ENCODE measurements around the gene KLHL28. TPM values are rescaled to one million over a fixed set of nuclear protein-coding genes. Genes with fewer than 3 reads are reported as not detected.

KLHL28 gene
- total RNA-seq, 1 donor = 14.2 TPM

GRCh38 chr14:44940211-44940610 is 21.5 kb downstream of the KLHL28 start:
- no peak overlapping the region for H3K4me3 ChIP-seq (ENCODE audit: low read depth, low read length)
- TF ChIP-seq, protein P1, sequence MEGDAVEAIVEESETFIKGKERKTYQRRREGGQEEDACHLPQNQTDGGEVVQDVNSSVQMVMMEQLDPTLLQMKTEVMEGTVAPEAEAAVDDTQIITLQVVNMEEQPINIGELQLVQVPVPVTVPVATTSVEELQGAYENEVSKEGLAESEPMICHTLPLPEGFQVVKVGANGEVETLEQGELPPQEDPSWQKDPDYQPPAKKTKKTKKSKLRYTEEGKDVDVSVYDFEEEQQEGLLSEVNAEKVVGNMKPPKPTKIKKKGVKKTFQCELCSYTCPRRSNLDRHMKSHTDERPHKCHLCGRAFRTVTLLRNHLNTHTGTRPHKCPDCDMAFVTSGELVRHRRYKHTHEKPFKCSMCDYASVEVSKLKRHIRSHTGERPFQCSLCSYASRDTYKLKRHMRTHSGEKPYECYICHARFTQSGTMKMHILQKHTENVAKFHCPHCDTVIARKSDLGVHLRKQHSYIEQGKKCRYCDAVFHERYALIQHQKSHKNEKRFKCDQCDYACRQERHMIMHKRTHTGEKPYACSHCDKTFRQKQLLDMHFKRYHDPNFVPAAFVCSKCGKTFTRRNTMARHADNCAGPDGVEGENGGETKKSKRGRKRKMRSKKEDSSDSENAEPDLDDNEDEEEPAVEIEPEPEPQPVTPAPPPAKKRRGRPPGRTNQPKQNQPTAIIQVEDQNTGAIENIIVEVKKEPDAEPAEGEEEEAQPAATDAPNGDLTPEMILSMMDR (IDR thresholded peaks at IDR 0.05; ENCODE audit: insufficient read depth, low read length) = no peak
- DNase-seq (ENCODE audit: low read depth) = no peak

GRCh38 chr14:44937547-44937946 is 24.2 kb downstream of the KLHL28 start:
- no peak for DNase-seq (ENCODE audit: low read depth)
- TF ChIP-seq, protein P1 (IDR thresholded peaks at IDR 0.05; ENCODE audit: insufficient read depth, low read length) = no peak
- H3K4me3 ChIP-seq (ENCODE audit: low read depth, low read length) = no peak overlapping the region

GRCh38 chr14:44935155-44935554 is 26.6 kb downstream of the KLHL28 start:
- TF ChIP-seq, protein P1 (IDR thresholded peaks at IDR 0.05; ENCODE audit: insufficient read depth, low read length) = no peak
- no peak for DNase-seq (ENCODE audit: low read depth)

DNA sequence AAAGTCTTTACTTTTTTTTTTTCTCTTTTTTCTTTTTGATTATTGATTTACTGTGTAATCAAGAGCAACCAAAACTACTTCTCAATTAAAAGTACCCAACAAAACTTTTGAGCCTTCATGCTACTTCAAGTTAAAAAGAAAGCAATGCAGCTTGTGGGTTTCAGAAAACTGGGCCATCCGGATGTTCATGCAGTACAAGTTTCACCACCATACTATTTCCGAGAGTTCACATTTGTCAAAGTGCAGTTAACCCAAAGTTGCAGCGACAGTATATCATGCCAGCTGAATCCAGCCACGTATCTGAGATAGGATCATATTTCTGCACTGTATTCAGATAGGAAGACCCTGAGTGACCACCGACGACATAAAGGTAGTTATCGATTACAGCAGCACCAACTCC is 33.0 kb downstream of the KLHL28 start:
- no peak for DNase-seq (ENCODE audit: low read depth)
- no peak overlapping the region for H3K4me3 ChIP-seq (ENCODE audit: low read depth, low read length)
- TF ChIP-seq, protein P1 (IDR thresholded peaks at IDR 0.05; ENCODE audit: insufficient read depth, low read length) = no peak

More at GRCh38 chr14:44935155-44935554, 26.6 kb downstream of the KLHL28 start:
- H3K4me3 ChIP-seq (ENCODE audit: low read depth, low read length) = no peak overlapping the region

- peak; percentile 75 for DNase-seq (ENCODE audit: low read depth)
- TF ChIP-seq, protein P1 (IDR thresholded peaks at IDR 0.05; ENCODE audit: insufficient read depth, low read length) = no peak
- H3K4me3 ChIP-seq (ENCODE audit: low read depth, low read length) = peak overlapping the region; percentile 18
These were observed 46.9 kb downstream of the KLHL28 start for GRCh38 chr14:44914849-44915248.

- peak overlapping the region; percentile 45 for H3K4me3 ChIP-seq (ENCODE audit: low read depth, low read length)
- TF ChIP-seq, protein P1 (IDR thresholded peaks at IDR 0.05; ENCODE audit: insufficient read depth, low read length) = no peak
- DNase-seq (ENCODE audit: low read depth) = no peak
These were observed 49.5 kb downstream of the KLHL28 start for GRCh38 chr14:44912041-44912869.
